CD14-positive monocyte (primary cell): ENCODE data around the gene DNAJA2. TPM values are rescaled to one million over a fixed set of nuclear protein-coding genes. Genes with fewer than 3 reads are reported as not detected.

Experiments
- DNase-seq, 3 donors: peaks; one replicate each; pipeline ENCODE4 v3.0.0-alpha.2; 2011 to 2022
- H2AFZ ChIP-seq: 2 replicates; pipeline ENCODE4 v1.6.0; 2012; ENCODE audit warnings: mild to moderate bottlenecking, low read depth, low read length, inconsistent platforms; ENCODE audit not compliant: insufficient read depth, poor library complexity, severe bottlenecking
- H3K27ac ChIP-seq, 2 donors: 1 replicate in 1 of 2; 2 replicates in 1 of 2; pipeline ENCODE4 v1.5.1; 2012 to 2013; ENCODE audit warnings: low read length in 2 of 2, control low read depth in 1 of 2, inconsistent platforms in 1 of 2, low read depth in 1 of 2, mild to moderate bottlenecking in 1 of 2
- H3K27me3 ChIP-seq, 2 donors: one replicate each; pipeline versions ENCODE4 v1.6.0 to v1.6.1; 2011 to 2013; ENCODE audit warnings: low read length in 2 of 2; ENCODE audit not compliant: control insufficient read depth in 2 of 2, insufficient read depth in 2 of 2
- H3K36me3 ChIP-seq, 2 donors: replicated peaks in 1 of 2; 1 replicate in 1 of 2; 2 replicates in 1 of 2; pipeline versions ENCODE4 v1.5.1 to v1.6.1; 2012 to 2013; ENCODE audit warnings: low read length in 2 of 2, control low read depth in 1 of 2, inconsistent platforms in 1 of 2, mild to moderate bottlenecking in 1 of 2; ENCODE audit not compliant: insufficient read depth in 2 of 2, control insufficient read depth in 1 of 2
- H3K4me1 ChIP-seq, 2 donors: 1 replicate in 1 of 2; 2 replicates in 1 of 2; pipeline versions ENCODE4 v1.5.1 to v1.6.1; 2012 to 2013; ENCODE audit warnings: low read length in 2 of 2, control low read depth in 1 of 2, inconsistent platforms in 1 of 2, mild to moderate bottlenecking in 1 of 2, moderate library complexity in 1 of 2; ENCODE audit not compliant: insufficient read depth in 2 of 2, control insufficient read depth in 1 of 2
- H3K4me2 ChIP-seq: replicated peaks from 2 replicates; pipeline ENCODE3; 2012; ENCODE audit warnings: low read length, moderate library complexity, mild to moderate bottlenecking; ENCODE audit not compliant: poor library complexity, severe bottlenecking; ENCODE audit errors: extremely low read depth
- H3K4me3 ChIP-seq, 3 experiments: fragments of 200-600 bp in 1 of 3; sonication (generic) in 1 of 3; replicated peaks in 1 of 3; 1 replicate in 2 of 3; 2 replicates in 1 of 3; pipeline ENCODE4 v1.5.1; 2011 to 2013; ENCODE audit warnings: low read length in 3 of 3, mild to moderate bottlenecking in 3 of 3, control low read depth in 2 of 3, low read depth in 2 of 3, inconsistent platforms in 1 of 3, moderate library complexity in 1 of 3
- H3K79me2 ChIP-seq: 2 replicates; pipeline ENCODE4 v1.6.0; 2012; ENCODE audit warnings: mild to moderate bottlenecking, control low read depth, inconsistent platforms, low read length, moderate library complexity; ENCODE audit not compliant: insufficient read depth
- H3K9ac ChIP-seq: 2 replicates; pipeline ENCODE4 v1.6.0; 2017; ENCODE audit warnings: low read length, mild to moderate bottlenecking; ENCODE audit not compliant: insufficient read depth, poor library complexity, severe bottlenecking
- H3K9me3 ChIP-seq, 2 donors: replicated peaks in 1 of 2; 1 replicate in 1 of 2; 2 replicates in 1 of 2; pipeline versions ENCODE4 v1.5.1 to v1.6.1; 2012 to 2013; ENCODE audit warnings: low read length in 2 of 2, control low read depth in 1 of 2; ENCODE audit not compliant: control insufficient read depth in 1 of 2, insufficient read depth in 1 of 2
- H4K20me1 ChIP-seq: 2 replicates; pipeline ENCODE4 v1.6.0; 2012; ENCODE audit warnings: mild to moderate bottlenecking, low read length, control low read depth, moderate library complexity; ENCODE audit not compliant: insufficient read depth
- H3K27ac Mint-ChIP-seq, 7 donors: one replicate each; pipeline ENCODE4 v1.8.0; 2020; ENCODE audit warnings: mild to moderate bottlenecking in 7 of 7, mixed read lengths in 7 of 7, moderate library complexity in 6 of 7, inconsistent platforms in 2 of 7
- H3K27me3 Mint-ChIP-seq, 3 donors: one replicate each; pipeline ENCODE4 v1.8.0; 2021 to 2022; ENCODE audit warnings: low read depth in 3 of 3, mild to moderate bottlenecking in 3 of 3, mixed read lengths in 3 of 3, moderate library complexity in 3 of 3, inconsistent platforms in 1 of 3
- H3K36me3 Mint-ChIP-seq, 2 donors: one replicate each; pipeline ENCODE4 v1.8.0; 2020; ENCODE audit warnings: mixed read lengths in 2 of 2, inconsistent platforms in 1 of 2, mild to moderate bottlenecking in 1 of 2
- H3K4me1 Mint-ChIP-seq: one replicate; pipeline ENCODE4 v1.8.0; 2020; ENCODE audit warnings: mild to moderate bottlenecking, mixed read lengths
- H3K4me3 Mint-ChIP-seq, 2 donors: one replicate each; pipeline ENCODE4 v1.8.0; 2020; ENCODE audit warnings: mild to moderate bottlenecking in 2 of 2, mixed read lengths in 2 of 2, moderate library complexity in 1 of 2
- H3K9me3 Mint-ChIP-seq, 7 donors: one replicate each; pipeline ENCODE4 v1.8.0; 2020 to 2022; ENCODE audit warnings: mixed read lengths in 7 of 7, mild to moderate bottlenecking in 6 of 7, moderate library complexity in 6 of 7, inconsistent platforms in 2 of 7
- CTCF ChIP-seq: fragments of 200-600 bp; IDR thresholded peaks from one replicate; pipeline ENCODE4 v1.8.0; 2022; ENCODE audit warnings: antibody characterized with exemption, mild to moderate bottlenecking
- WGBS: methylation state at CpG from one replicate; pipeline ENCODE4 v1.1.5; 2013; ENCODE audit warnings: missing lambda C conversion rate; ENCODE audit not compliant: insufficient coverage; 5-methylcytosine and 5-hydroxymethylcytosine counted together
- intact Hi-C, 2 donors: fragments of 100-400 bp; cut with micrococcal nuclease; formaldehyde crosslinking; loops; one replicate each; pipeline versions ENCODE4 v1.15.0 to v1.15.1; 2023
- polyA plus RNA-seq, 3 donors: library from polyadenylated mRNA; depleted of rRNA in 1 of 3; unstranded in 2 of 3; stranded (reverse) in 1 of 3; fragments of 300-500 nt in 2 of 3; fragments of >200 nt in 1 of 3; fragmentation: Illumina TruSeq in 2 of 3; gene quantifications; 1 replicate in 2 of 3; 2 replicates in 1 of 3; pipeline ENCODE4 v1.2.3, GENCODE V29; 2012 to 2021

Gene DNAJA2
- polyA plus RNA-seq, 3 donors: 14.4 to 63.4 (median 62.9) TPM

- intact Hi-C loops: no loop called here
- H3K4me2 ChIP-seq: peak overlapping the region; percentile 28
- H3K9ac ChIP-seq: peak overlapping the region; percentile 59
- Mint-ChIP-seq H3K4me3 (peak overlapping the region; percentile 53 to 78), H3K9me3 (no peaks in the 10 kb centered on the region), H3K4me1 (peaks cover 13% of the 10 kb centered on the region), H3K36me3 (peaks cover 82 to 91% of the 10 kb centered on the region in 2 donors), H3K27me3 (no peaks in the 10 kb centered on the region), H3K27ac (peak overlapping the region; percentile 90 to 99 (median 94))
- 19% methylated on average over 4 of the region's 9 CpGs for WGBS
- no peaks in the 10 kb centered on the region for H3K27me3 ChIP-seq
- TF ChIP-seq CTCF: no peak
- H3K36me3 ChIP-seq: peaks cover 79 to 90% of the 10 kb centered on the region in 2 donors
- peaks cover 15 to 18% of the 10 kb centered on the region in 2 donors for H3K4me1 ChIP-seq
- H3K79me2 ChIP-seq: peaks cover 58% of the 10 kb centered on the region
- H3K9me3 ChIP-seq: no peaks in the 10 kb centered on the region
- peak overlapping the region in 1 of 3 experiments; percentile 7 for H3K4me3 ChIP-seq
- DNase-seq: peak; percentile 71 to 78 (median 72)
- H3K27ac ChIP-seq: peak overlapping the region; percentile 34 to 90
- no peak overlapping the region for H2AFZ ChIP-seq
- H4K20me1 ChIP-seq: peaks cover 51% of the 10 kb centered on the region
Observed at GRCh38 chr16:46961373-46962353, 11.8 kb downstream of the DNAJA2 start.

GRCh38 chr16:46954562-46954961, 18.9 kb downstream of the DNAJA2 start:
- no peak for DNase-seq
- intact Hi-C loops: no loop called here
- Mint-ChIP-seq H3K9me3 (peaks cover 0 to 2% (median 0%) of the 10 kb centered on the region in 7 donors), H3K4me1 (no peaks in the 10 kb centered on the region), H3K27me3 (peaks cover 0 to 2% (median 0%) of the 10 kb centered on the region in 3 donors), H3K27ac (peak overlapping the region in 1 of 7 donors; percentile 26), H3K36me3 (peaks cover 49 to 56% of the 10 kb centered on the region in 2 donors), H3K4me3 (no peak overlapping the region)
- H4K20me1 ChIP-seq: peaks cover 24% of the 10 kb centered on the region
- H3K27me3 ChIP-seq: no peaks in the 10 kb centered on the region
- no peaks in the 10 kb centered on the region for H3K9me3 ChIP-seq
- WGBS: 92% methylated on average over 2 of the region's 5 CpGs
- no peak overlapping the region for H3K4me3 ChIP-seq
- no peak for TF ChIP-seq CTCF
- H3K4me1 ChIP-seq: no peaks in the 10 kb centered on the region
- no peak overlapping the region for H2AFZ ChIP-seq
- H3K79me2 ChIP-seq: peaks cover 2% of the 10 kb centered on the region
- H3K36me3 ChIP-seq: peaks cover 50 to 56% of the 10 kb centered on the region in 2 donors
- H3K9ac ChIP-seq: no peak overlapping the region
- H3K27ac ChIP-seq: no peak overlapping the region
- no peak overlapping the region for H3K4me2 ChIP-seq
